GM12878 (cell line): ENCODE results near the gene SULT1C3. TPM values are rescaled to one million over a fixed set of nuclear protein-coding genes. Genes with fewer than 3 reads are reported as not detected.

ENCODE experiments used
- ATAC-seq: fragments of 200-7000 bp; cut with Tn5 transposase; 3 replicates; pipeline ENCODE4 v1.9.1; 2020; ENCODE audit warnings: mild to moderate bottlenecking, moderate library complexity
- BruUV-seq: library from RNA; stranded (reverse); fragments of 400-500 nt; replicated peaks from 2 replicates; lab custom pipeline; 2021; lab: Mats Ljungman, UMichigan
- CTCF ChIA-PET: fragments of 300-600 bp; sonication (Branson Sonifier 250); formaldehyde crosslinking; extraction: SDS; loops from one replicate; lab custom pipeline; 2021; ENCODE audit warnings: inconsistent platforms; lab: Yijun Ruan, JAX
- POLR2A ChIA-PET: fragments of 350-600 bp; formaldehyde crosslinking; extraction: SDS; loops from one replicate; lab custom pipeline; 2021; ENCODE audit warnings: inconsistent platforms; lab: Charles Lee
- RAD21 ChIA-PET: fragments of 300-600 bp; sonication (Branson Sonifier 250); formaldehyde crosslinking; loops from one replicate; lab custom pipeline; 2023; ENCODE audit warnings: antibody characterized with exemption; ENCODE audit not compliant: unreplicated experiment; lab: Charles Lee
- SMC1A ChIA-PET: fragments of 300-600 bp; sonication (Branson Sonifier 250); formaldehyde crosslinking; loops from one replicate; lab custom pipeline; 2023; ENCODE audit not compliant: unreplicated experiment, uncharacterized antibody; lab: Charles Lee
- DNase-seq: peaks from one replicate; pipeline ENCODE4 v3.0.0-alpha.2; 2011; ENCODE audit warnings: low read depth, low spot score
- FAIRE-seq: peaks from 3 replicates; lab custom pipeline; 2011; peaks lifted over from hg19 to GRCh38; lab: Jason Lieb, UNC
- H2AFZ ChIP-seq: 2 replicates; pipeline ENCODE4 v1.6.0; 2011; ENCODE audit warnings: low read depth, low read length, control low read depth; ENCODE audit not compliant: control insufficient read depth
- H3K27ac ChIP-seq: 2 replicates; pipeline ENCODE4 v1.5.1; 2011; ENCODE audit warnings: control low read depth; ENCODE audit not compliant: control insufficient read depth, insufficient read depth
- H3K27me3 ChIP-seq, 2 experiments: replicated peaks in 1 of 2; 2 replicates each; pipeline versions ENCODE4 v1.6.0 to v1.6.1; 2011; ENCODE audit warnings: low read length in 1 of 2; ENCODE audit not compliant: control insufficient read depth in 2 of 2, insufficient read depth in 2 of 2
- H3K36me3 ChIP-seq, 2 experiments: 2 replicates each; pipeline ENCODE4 v1.5.1; 2011; ENCODE audit warnings: low read length in 1 of 2; ENCODE audit not compliant: control insufficient read depth in 2 of 2, insufficient read depth in 2 of 2
- H3K4me1 ChIP-seq: 2 replicates; pipeline ENCODE4 v1.6.1; 2011; ENCODE audit warnings: mild to moderate bottlenecking, low read length, moderate library complexity, mixed read lengths; ENCODE audit not compliant: control insufficient read depth, insufficient read depth
- H3K4me2 ChIP-seq: 2 replicates; pipeline ENCODE4 v1.6.0; 2011; ENCODE audit warnings: control low read depth; ENCODE audit not compliant: control insufficient read depth, insufficient read depth
- H3K4me3 ChIP-seq: fragments of 200-600 bp; sonication (generic); 2 replicates; pipeline ENCODE4 v1.5.1; 2016
- H3K79me2 ChIP-seq: 2 replicates; pipeline ENCODE4 v1.6.0; 2011; ENCODE audit warnings: low read length; ENCODE audit not compliant: control insufficient read depth, insufficient read depth
- H3K9ac ChIP-seq: 2 replicates; pipeline ENCODE4 v1.8.0; 2011; ENCODE audit warnings: low read length, control low read depth, mixed read lengths; ENCODE audit not compliant: control insufficient read depth, insufficient read depth
- H3K9me3 ChIP-seq: replicated peaks from 3 replicates; pipeline ENCODE4 v1.5.1; 2011; ENCODE audit warnings: mild to moderate bottlenecking, low read length; ENCODE audit not compliant: control insufficient read depth, insufficient read depth
- H4K20me1 ChIP-seq: 2 replicates; pipeline ENCODE4 v1.6.0; 2011; ENCODE audit not compliant: control insufficient read depth, insufficient read depth
- BACH1 ChIP-seq: fragments of 450-650 bp; IDR thresholded peaks from 2 replicates; pipeline ENCODE4 v1.6.1; 2017; ENCODE audit warnings: mild to moderate bottlenecking, borderline replicate concordance
- CREB1 ChIP-seq: IDR thresholded peaks from 2 replicates; pipeline ENCODE4 v1.6.1; 2012; ENCODE audit warnings: low read depth, mild to moderate bottlenecking, inconsistent platforms
- E4F1 ChIP-seq: fragments of 450-650 bp; IDR thresholded peaks from 2 replicates; pipeline ENCODE4 v1.6.1; 2018; ENCODE audit warnings: borderline replicate concordance, mild to moderate bottlenecking; ENCODE audit not compliant: partially characterized antibody
- EGR1 ChIP-seq, 2 experiments: IDR thresholded peaks; 1 replicate in 1 of 2; 2 replicates in 1 of 2; pipeline ENCODE4 v1.6.1; 2011 to 2012; ENCODE audit warnings: low read depth in 2 of 2, low read length in 2 of 2, borderline replicate concordance in 1 of 2, mild to moderate bottlenecking in 1 of 2, moderate library complexity in 1 of 2
- NFYA ChIP-seq: IDR thresholded peaks from 2 replicates; pipeline ENCODE4 v1.6.1; 2011; ENCODE audit warnings: low read depth, mild to moderate bottlenecking, low read length, improper control_type of control experiment, borderline replicate concordance
- NR2F1 ChIP-seq: fragments of 450-650 bp; conservative IDR thresholded peaks from 2 replicates; pipeline ENCODE4 v1.6.1; 2017; ENCODE audit warnings: mild to moderate bottlenecking
- PAX5 ChIP-seq: IDR thresholded peaks from 2 replicates; pipeline ENCODE4 v1.6.1; 2011; ENCODE audit warnings: low read depth, low read length, borderline replicate concordance
- RCOR1 ChIP-seq: conservative IDR thresholded peaks from 2 replicates; pipeline ENCODE4 v1.6.1; 2012; ENCODE audit warnings: low read depth, low read length, improper control_type of control experiment
- WGBS: methylation state at CpG from one replicate; pipeline ENCODE4 v1.1.6; 2016; ENCODE audit warnings: low lambda C conversion rate; ENCODE audit not compliant: insufficient replicate concordance, insufficient coverage; ENCODE audit errors: missing lambda C conversion rate; 5-methylcytosine and 5-hydroxymethylcytosine counted together
- in situ Hi-C: fragments of 300-500 bp; cut with MboI; formaldehyde crosslinking; loops from 9 replicates; pipeline ENCODE4 v1.14.3; 2018; ENCODE audit warnings: mixed read lengths
- intact Hi-C: fragments of 100-400 bp; cut with micrococcal nuclease; formaldehyde crosslinking; loops from one replicate; pipeline ENCODE4 v1.14.2; 2022; ENCODE audit not compliant: unreplicated experiment
- polyA plus RNA-seq, 11 experiments: library from polyadenylated mRNA; depleted of rRNA in 4 of 11; unstranded in 6 of 11; stranded (reverse) in 5 of 11; fragments of >200 nt; fragmentation: Nextera tagmentation in 4 of 11; fragmentation: Illumina TruSeq in 1 of 11; extraction: Ambion mirVana in 4 of 11; extraction: Trizol in 1 of 11; gene quantifications; 1 replicate in 1 of 11; 2 replicates in 10 of 11; pipeline versions ENCODE4 v1.2.1 to v1.2.3, GENCODE V29; 2011 to 2016; ENCODE audit warnings: inconsistent platforms in 2 of 11, missing spikeins in 2 of 11, low read depth in 1 of 11
- total RNA-seq, 4 experiments: library from RNA; depleted of rRNA in 3 of 4; stranded (reverse); fragments of >200 nt in 3 of 4; fragmentation: Illumina TruSeq in 1 of 4; extraction: Trizol in 1 of 4; gene quantifications; 2 replicates each; pipeline versions ENCODE4 v1.2.1 to v1.2.3, GENCODE V29; 2013 to 2021

The SULT1C3 gene
- total and polyA plus RNA-seq, 10 of the 15 experiments (the other 5 are each of a cell fraction or from before 2014, with no cell fraction given) = not detected

DNA sequence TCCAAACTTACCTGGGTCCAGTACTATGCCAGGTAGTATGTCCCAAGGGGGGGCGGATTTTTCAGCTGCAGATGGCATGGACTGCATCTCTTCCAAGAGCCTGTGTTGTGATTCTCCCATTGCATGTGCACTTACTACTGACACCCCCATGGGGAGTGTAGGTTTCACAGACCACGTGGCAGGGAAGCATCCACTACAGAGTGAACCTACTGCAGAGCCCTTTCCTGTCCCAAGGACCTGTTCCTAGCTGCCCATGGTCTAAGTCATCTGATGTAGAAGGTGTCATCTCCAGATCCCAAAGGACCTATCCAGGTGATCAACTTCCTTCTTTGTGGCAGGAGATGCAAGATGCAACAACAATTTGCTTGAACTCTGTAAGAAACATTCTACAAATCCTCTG, 9.9 kb upstream of the SULT1C3 start:
- H4K20me1 ChIP-seq = no peaks in the 10 kb centered on the region
- ATAC-seq = no peak
- CTCF ChIA-PET = interaction anchor here (1.5 kb wide), 1 partner anchor 10 kb away, joined by 3 read pairs; no protein-coding TSS in a partner anchor
- H3K9ac ChIP-seq = no peak overlapping the region
- H3K4me1 ChIP-seq = no peaks in the 10 kb centered on the region
- in situ Hi-C loops = no loop called here
- SMC1A ChIA-PET = no interaction called here
- H3K36me3 ChIP-seq = no peaks in the 10 kb centered on the region
- no peak overlapping the region for H3K27ac ChIP-seq
- H3K4me3 ChIP-seq = no peak overlapping the region
- no TSS peak for BruUV-seq
- no peaks in the 10 kb centered on the region for H3K27me3 ChIP-seq
- TF ChIP-seq RCOR1 = no peak
- TF ChIP-seq NFYA = no peak
- TF ChIP-seq E4F1 = no peak
- no peak for TF ChIP-seq CREB1
- TF ChIP-seq, all 136 proteins: peak for 0
- no peak overlapping the region for H2AFZ ChIP-seq
- FAIRE-seq (no peak), DNase-seq (no peak)
- ChIA-PET POLR2A (no interaction called here), RAD21 (no interaction called here)
- WGBS = 3% methylated on average over 2 of the region's 2 CpGs
- no peaks in the 10 kb centered on the region for H3K79me2 ChIP-seq
- H3K4me2 ChIP-seq = no peak overlapping the region
- no peaks in the 10 kb centered on the region for H3K9me3 ChIP-seq
- intact Hi-C loops = no loop called here

GRCh38 chr2:108235577-108235976, 4.2 kb upstream of the SULT1C3 start:
- in situ Hi-C loops (no loop called here), intact Hi-C loops (no loop called here)
- no peaks in the 10 kb centered on the region for H3K27me3 ChIP-seq
- no peak overlapping the region for H3K4me2 ChIP-seq
- H3K27ac ChIP-seq = no peak overlapping the region
- BruUV-seq = no TSS peak
- H2AFZ ChIP-seq = no peak overlapping the region
- no peak overlapping the region for H3K4me3 ChIP-seq
- H4K20me1 ChIP-seq = no peaks in the 10 kb centered on the region
- FAIRE-seq = no peak
- no peak for DNase-seq
- 31% methylated on average over 4 of the region's 4 CpGs for WGBS
- no peaks in the 10 kb centered on the region for H3K36me3 ChIP-seq
- ChIA-PET POLR2A (no interaction called here), RAD21 (no interaction called here), CTCF (no interaction called here), SMC1A (no interaction called here)
- H3K9me3 ChIP-seq = no peaks in the 10 kb centered on the region
- no peaks in the 10 kb centered on the region for H3K4me1 ChIP-seq
- no peak for TF ChIP-seq EGR1 (IDR thresholded peaks at IDR 0.05; ENCODE audit: borderline replicate concordance in 1 of 2, low read depth in 2 of 2, low read length in 2 of 2)
- no peak for TF ChIP-seq BACH1
- TF ChIP-seq PAX5 = no peak
- TF ChIP-seq NR2F1 = no peak
- ATAC-seq = no peak
- H3K9ac ChIP-seq = no peak overlapping the region
- no peaks in the 10 kb centered on the region for H3K79me2 ChIP-seq
